Effector memory CD8-positive, alpha-beta T cell (primary cell): Measurements from ENCODE around the gene DYNLT4.
"Not testable (repeated sequence)": the region's sequence is repeated elsewhere in the genome, so short reads cannot be mapped to it uniquely, and the experiment has no call there.

Experiments used
- ATAC-seq: fragments of 150-1000 bp; cut with Tn5 transposase; replicated peaks from 2 replicates; pipeline ENCODE4 v1.10.0; 2021; ENCODE audit warnings: mild to moderate bottlenecking, moderate library complexity
- DNase-seq, 3 experiments: peaks; one replicate each; pipeline ENCODE4 v3.0.0; 2021
- H3K27ac Mint-ChIP-seq, 2 donors: one replicate each; pipeline ENCODE4 v1.8.0; 2022; ENCODE audit warnings: mild to moderate bottlenecking in 2 of 2, mixed read lengths in 2 of 2, moderate library complexity in 2 of 2
- H3K27me3 Mint-ChIP-seq, 2 donors: one replicate each; pipeline ENCODE4 v1.8.0; 2022; ENCODE audit warnings: mixed read lengths in 2 of 2
- H3K36me3 Mint-ChIP-seq: one replicate; pipeline ENCODE4 v1.8.0; 2022; ENCODE audit warnings: mild to moderate bottlenecking, moderate library complexity, mixed read lengths; ENCODE audit not compliant: insufficient read depth
- H3K4me1 Mint-ChIP-seq, 2 donors: one replicate each; pipeline ENCODE4 v1.8.0; 2022; ENCODE audit warnings: low read depth in 2 of 2, mixed read lengths in 2 of 2
- H3K4me3 Mint-ChIP-seq, 2 donors: one replicate each; pipeline ENCODE4 v1.8.0; 2022; ENCODE audit warnings: mild to moderate bottlenecking in 2 of 2, mixed read lengths in 2 of 2, moderate library complexity in 2 of 2
- H3K9me3 Mint-ChIP-seq, 2 donors: one replicate each; pipeline ENCODE4 v1.8.0; 2022; ENCODE audit warnings: mixed read lengths in 2 of 2

DYNLT4 gene

DNA sequence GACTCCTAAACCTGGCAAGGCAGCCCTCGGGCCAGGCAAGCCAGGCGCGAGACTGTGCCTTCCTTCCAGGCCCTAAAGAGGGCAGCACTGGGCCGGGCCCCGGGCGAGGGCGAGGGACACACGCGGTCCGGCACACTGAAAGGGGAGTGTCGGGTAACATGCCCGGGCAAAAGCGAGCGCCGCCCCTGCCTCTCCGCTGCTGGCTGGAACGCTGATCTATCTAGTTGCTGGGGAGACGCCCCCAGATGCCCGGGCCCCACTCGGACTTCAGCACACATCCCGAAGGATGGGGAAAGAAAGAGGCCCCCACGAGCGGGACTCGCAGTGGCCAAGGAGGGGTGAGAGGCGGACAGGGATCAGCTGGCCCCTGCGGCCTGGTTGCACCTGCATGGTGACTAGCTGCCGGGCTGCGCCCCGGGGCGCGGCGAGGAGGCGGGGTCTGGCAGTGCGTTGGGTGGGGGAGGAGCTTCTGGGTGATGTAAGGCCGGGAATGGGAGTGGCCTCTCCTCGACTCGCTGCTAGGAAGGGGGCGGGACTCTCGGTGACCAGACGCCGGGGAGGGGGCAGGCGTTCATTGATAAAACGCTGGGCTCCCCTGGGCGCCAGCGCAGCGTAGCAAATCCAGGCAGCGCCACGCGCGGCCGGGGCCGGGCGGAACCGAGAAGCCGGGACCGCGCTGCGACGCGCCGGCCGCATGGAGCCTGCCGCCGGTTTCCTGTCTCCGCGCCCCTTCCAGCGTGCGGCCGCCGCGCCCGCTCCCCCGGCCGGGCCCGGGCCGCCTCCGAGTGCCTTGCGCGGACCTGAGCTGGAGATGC lies 7.2 kb downstream of the DYNLT4 start, which contains the start of gene PLK3:
PLK3 (plus strand) TSS at position 608 of the 815 bp plus-strand sequence; CDS start at position 695, 87 bp downstream.
- no peaks in the 10 kb centered on the region for H3K27me3 Mint-ChIP-seq
- peak; percentile 96 to 97 (median 97) for DNase-seq
- H3K4me3 Mint-ChIP-seq: peak within 1 kb of the TSS; percentile 97 to 98
- peak; percentile 78 for ATAC-seq
- peaks cover 22 to 26% of the 10 kb centered on the region in 2 donors for H3K4me1 Mint-ChIP-seq
- peak within 1 kb of the TSS; percentile 99 to 100 for H3K27ac Mint-ChIP-seq
- no peaks in the 10 kb centered on the region for H3K9me3 Mint-ChIP-seq
- peaks cover 56% of the 10 kb centered on the region for H3K36me3 Mint-ChIP-seq

DNA sequence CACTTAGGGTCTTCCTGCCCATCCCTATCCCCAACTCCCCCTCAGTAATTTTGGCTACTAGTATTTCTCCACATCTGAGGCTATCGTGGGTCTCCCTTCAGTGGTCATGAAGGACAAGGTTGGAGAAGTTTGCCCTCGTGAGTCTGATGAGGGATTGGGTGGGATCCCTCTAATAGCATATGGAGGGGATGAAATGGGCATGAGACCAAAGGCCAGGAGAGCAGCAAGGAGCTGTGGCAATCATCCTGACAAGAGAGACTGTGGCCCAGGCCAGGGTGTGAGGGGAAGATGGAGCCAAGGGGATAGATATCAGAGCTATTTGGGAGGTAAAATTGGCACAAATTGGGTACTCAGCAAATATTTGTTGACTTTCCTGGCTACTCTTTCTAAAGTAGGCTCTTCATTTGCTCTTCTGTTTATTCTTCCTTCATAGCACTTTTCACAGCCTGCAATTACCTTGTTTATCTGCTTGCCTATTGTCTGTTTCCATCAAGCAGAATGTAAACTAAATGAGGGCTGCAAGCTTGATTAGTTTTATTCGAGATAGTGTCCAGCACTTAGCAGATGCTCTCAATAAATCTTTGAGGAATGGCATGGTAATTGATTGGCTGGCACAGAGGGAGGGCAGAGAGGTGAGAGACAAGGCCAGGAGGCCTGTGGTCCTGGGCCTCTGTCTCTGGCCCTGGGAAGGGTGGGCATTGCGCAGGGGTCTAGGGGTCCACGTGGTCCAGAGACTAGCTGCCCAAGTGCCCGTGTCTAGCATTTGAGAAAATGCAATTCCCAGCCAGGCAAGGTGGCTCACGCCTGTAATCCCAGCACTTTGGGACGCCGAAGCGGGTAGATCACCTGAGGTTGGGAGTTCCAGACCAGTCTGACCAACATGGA lies 8.4 kb downstream of the DYNLT4 start:
- H3K4me1 Mint-ChIP-seq: peaks cover 22 to 23% of the 10 kb centered on the region in 2 donors

GRCh38 chr1:44797886-44798285 lies 9.3 kb downstream of the DYNLT4 start:
- peaks cover 35% of the 10 kb centered on the region for H3K36me3 Mint-ChIP-seq
- not testable (repeated sequence) for H3K9me3 Mint-ChIP-seq, H3K27me3 Mint-ChIP-seq, H3K4me3 Mint-ChIP-seq, DNase-seq, ATAC-seq
- peaks cover 18 to 19% of the 10 kb centered on the region in 2 donors for H3K4me1 Mint-ChIP-seq
- peak overlapping the region; percentile 26 to 28 for H3K27ac Mint-ChIP-seq

More for the DNA sequence above, 8.4 kb downstream of the DYNLT4 start:
- peak overlapping the region; percentile 97 to 98 for H3K4me3 Mint-ChIP-seq
- DNase-seq: no peak
- ATAC-seq: no peak
- no peaks in the 10 kb centered on the region for H3K9me3 Mint-ChIP-seq
- H3K27ac Mint-ChIP-seq: peak overlapping the region; percentile 99 to 100
- H3K36me3 Mint-ChIP-seq: peaks cover 44% of the 10 kb centered on the region
- H3K27me3 Mint-ChIP-seq: no peaks in the 10 kb centered on the region

DNA sequence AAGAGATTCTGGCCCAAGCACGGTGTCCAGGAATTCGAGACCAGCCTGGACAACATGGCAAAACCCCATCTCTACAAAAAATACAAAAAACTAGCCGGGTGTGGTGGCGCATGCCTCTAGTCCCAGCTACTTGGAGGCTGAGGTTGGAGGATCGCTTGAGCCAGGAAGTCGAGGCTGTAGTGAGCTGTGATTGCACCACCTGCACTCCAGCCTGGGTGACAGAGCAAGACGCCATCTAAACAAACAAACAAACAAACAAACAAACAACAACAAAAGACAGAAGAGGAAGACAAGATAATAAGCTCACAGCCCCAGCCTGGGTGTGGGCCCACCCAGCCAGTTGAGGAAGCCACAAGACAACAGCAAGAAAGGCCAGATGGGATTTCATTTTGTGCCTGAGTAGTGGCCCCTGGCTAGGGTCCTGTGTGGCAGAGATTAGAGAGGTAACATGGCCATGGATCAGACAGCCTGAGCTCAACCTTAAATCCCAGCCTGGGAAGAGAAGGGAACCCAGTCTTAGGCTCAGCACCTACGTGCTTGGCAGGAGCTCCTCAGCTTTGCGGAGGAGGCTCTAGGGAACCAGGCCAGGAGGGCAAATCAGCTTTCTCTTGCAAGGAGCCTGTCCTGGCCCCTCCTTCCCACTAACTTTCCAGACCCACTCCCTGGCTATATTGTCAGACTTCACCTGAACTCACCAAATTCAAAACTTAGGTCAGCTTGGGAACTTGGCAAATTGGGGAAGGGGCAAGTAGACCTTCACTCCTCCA lies 14.2 kb downstream of the DYNLT4 start:
- Mint-ChIP-seq H3K27me3 (no peaks in the 10 kb centered on the region), H3K27ac (peak overlapping the region in 1 of 2 donors; percentile 63), H3K9me3 (no peaks in the 10 kb centered on the region), H3K4me3 (no peak overlapping the region), H3K4me1 (peaks cover 0 to 3% of the 10 kb centered on the region in 2 donors), H3K36me3 (no peaks in the 10 kb centered on the region)
- DNase-seq: no peak
- no peak for ATAC-seq

DNA sequence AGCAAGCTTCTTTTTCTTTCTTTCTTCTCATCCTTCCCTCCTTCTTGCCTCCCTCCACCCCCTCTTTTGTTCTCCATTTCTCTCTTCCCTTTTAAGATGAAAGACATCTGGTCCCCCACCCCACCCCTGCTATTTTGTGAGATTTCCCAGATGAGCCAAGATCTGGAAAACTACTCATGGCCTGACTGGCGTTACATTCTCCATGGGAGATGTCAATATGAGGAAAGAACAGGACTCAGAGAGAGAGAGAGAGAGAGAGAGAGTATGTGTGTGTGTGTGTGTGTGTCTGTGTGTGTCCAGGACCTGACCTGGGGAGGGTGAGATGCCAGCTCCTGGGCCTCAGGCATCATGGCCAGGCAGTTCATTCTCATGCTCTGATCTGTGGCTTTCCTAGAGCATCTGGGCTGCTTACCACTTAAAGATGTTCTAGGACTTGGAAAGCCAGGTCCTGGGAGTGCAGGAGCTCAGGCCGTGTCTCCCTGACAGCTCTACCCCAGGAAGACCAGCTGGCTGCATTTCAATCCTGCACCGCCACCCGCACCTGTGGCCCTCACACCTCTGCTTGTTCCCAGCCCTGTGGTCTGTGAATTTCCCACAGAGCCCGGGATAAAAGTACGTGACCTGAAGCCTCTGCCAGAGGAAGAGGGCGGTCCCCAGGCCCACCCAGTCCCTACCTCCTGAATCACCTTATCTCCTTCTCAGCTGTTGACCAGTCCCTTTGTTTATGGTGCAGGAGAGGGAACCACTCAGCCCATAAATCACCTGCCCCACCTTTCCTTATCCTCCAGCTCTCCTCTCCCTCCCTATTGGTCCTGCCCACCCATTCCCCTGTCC lies 16.0 kb downstream of the DYNLT4 start:
- H3K27ac Mint-ChIP-seq: peak overlapping the region; percentile 28 to 65
- peaks cover 2% of the 10 kb centered on the region for H3K36me3 Mint-ChIP-seq
- no peak overlapping the region for H3K4me3 Mint-ChIP-seq
- H3K9me3 Mint-ChIP-seq: no peaks in the 10 kb centered on the region
- H3K4me1 Mint-ChIP-seq: peaks cover 4 to 7% of the 10 kb centered on the region in 2 donors
- DNase-seq: no peak
- no peaks in the 10 kb centered on the region for H3K27me3 Mint-ChIP-seq
- no peak for ATAC-seq

- Mint-ChIP-seq H3K4me1 (peaks cover 21 to 25% of the 10 kb centered on the region in 2 donors), H3K9me3 (no peaks in the 10 kb centered on the region), H3K36me3 (peaks cover 8% of the 10 kb centered on the region), H3K4me3 (no peak within 1 kb of the TSS), H3K27me3 (no peaks in the 10 kb centered on the region), H3K27ac (peak within 1 kb of the TSS in 1 of 2 donors; percentile 86)
- no peak for DNase-seq
- ATAC-seq: no peak
These were observed 18.9 kb downstream of the DYNLT4 start, which contains the start of gene BEST4 for GRCh38 chr1:44788120-44788860. TSS of gene BEST4 (minus strand) at chr1:44788170. CDS start at chr1:44787705, 465 bp downstream.

DNA sequence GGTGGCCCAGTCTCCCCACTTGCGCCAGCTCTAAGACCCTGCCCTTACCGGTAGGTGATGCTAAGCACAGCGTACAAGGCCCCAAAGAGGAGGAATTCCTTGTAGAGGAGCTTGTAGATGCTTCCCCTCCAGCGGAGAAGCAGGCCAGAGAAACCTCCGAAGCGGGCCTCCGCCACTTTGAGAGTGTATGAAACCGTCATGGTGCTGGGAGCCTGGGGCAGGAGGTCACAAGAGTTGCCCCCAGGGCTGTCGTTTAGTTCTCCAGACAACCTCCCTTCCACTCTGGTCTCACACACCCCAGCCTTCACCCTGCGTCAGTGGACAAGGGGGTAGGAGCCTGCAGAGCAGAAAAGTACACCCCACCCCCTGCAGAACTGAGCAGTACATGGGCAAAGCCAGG lies 19.6 kb downstream of the DYNLT4 start:
- Mint-ChIP-seq H3K4me3 (no peak overlapping the region), H3K9me3 (no peaks in the 10 kb centered on the region), H3K27me3 (no peaks in the 10 kb centered on the region), H3K36me3 (peaks cover 8% of the 10 kb centered on the region), H3K27ac (no peak overlapping the region), H3K4me1 (peaks cover 23 to 25% of the 10 kb centered on the region in 2 donors)
- DNase-seq: no peak
- no peak for ATAC-seq

DNA sequence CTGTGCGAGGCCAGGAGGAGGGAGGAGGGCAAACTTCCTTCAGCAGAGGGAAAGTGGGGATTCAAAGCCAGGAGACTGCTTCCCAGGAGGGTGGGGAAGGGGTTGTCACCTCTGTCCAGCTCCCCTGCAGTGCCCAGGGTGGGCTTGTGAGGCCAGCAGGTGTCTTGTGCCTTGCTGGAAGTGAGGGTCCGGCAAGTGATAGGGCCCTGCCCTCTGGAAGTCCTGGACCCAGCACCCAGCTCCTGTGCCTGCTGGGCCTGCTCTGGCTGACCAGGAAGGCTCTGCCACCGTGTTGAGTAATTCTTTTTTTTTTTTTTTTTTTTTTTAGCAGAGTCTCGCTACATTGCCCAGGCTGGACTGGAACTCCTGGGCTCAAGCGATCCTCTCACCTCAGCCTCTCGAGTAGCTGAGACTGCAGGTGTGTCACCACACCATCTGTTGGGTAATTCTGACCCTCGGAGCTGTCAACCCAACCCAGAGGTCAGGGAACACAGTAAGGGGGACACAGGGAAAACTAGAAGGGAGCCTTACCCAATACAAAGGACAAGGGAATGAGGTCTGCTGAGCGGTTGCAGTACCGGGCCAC lies 20.2 kb downstream of the DYNLT4 start:
- H3K4me3 Mint-ChIP-seq: peak overlapping the region; percentile 74 to 75
- no peak for DNase-seq
- H3K36me3 Mint-ChIP-seq: peaks cover 8% of the 10 kb centered on the region
- H3K9me3 Mint-ChIP-seq: no peaks in the 10 kb centered on the region
- ATAC-seq: no peak
- H3K27ac Mint-ChIP-seq: peak overlapping the region; percentile 77 to 86
- H3K27me3 Mint-ChIP-seq: no peaks in the 10 kb centered on the region
- peaks cover 23 to 25% of the 10 kb centered on the region in 2 donors for H3K4me1 Mint-ChIP-seq

DNA sequence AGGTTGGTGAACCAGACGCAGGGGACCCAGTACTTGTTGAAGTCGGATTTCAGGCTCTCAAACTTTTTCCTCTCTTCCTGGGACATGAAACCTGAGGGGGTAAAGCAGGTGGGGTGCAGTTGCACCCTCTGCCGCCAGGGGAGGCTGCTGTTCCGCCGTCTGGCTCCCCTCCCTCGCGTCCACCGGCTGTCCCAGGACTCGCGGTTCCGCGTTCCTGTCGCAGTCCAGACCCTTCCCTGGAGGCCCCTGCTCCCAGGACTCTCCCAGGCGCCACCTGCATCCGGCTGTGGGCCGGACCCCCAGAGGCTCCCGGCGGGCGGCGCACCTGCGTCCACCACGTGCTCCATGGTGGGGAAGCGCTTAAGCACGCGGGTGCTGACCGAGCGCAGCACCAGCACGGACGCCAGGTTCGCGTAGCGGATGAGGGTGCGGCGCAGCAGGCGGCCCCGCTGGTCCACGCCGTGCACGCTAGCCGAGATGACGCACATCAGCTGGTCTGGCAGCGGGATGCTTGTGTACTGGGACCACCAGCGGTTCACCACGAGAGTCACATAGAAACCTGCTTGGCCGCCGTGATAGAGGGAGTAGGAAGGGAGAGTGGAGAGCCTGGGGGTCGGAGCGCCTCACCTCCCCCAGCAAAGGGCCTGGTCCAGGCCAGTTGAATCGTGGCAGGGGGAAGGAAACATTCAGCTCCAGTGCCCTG lies 20.9 kb downstream of the DYNLT4 start:
- Mint-ChIP-seq H3K27ac (peak overlapping the region; percentile 77 to 86), H3K4me3 (peak overlapping the region; percentile 74 to 75), H3K4me1 (peaks cover 23 to 25% of the 10 kb centered on the region in 2 donors), H3K36me3 (peaks cover 12% of the 10 kb centered on the region), H3K9me3 (no peaks in the 10 kb centered on the region), H3K27me3 (no peaks in the 10 kb centered on the region)
- DNase-seq (peak; percentile 75 to 83 (median 79)), ATAC-seq (peak; percentile 77)

DNA sequence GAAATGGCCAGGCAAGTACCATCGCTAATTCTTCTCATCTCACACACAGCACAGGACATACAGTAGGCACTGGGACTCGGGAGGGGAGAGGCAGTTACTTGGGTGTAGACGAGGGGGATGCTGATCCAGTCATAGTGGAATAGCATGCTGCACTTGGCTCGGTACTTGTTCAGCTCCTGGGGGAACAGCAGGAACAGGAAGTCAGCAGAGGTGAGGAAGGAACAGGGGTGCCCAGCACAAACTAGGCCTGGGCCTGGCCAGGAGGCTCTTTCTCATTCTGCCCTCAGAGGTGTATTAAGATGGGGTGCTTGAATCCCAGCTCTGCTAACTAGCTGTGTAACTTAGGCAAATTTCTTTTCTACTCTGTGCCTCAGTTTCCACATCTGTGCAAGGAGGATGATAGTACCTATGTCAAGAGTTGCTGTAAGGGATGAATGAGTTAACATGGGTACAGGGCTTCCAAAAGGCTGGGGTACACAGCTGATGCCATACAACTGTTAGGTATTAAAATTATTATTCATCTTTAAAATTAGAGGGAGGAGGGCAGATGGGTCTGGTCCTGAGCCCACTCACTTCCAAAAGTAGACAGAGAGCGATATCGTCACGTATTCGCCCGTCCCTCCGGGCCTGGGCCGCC lies 21.5 kb downstream of the DYNLT4 start:
- Mint-ChIP-seq H3K27ac (peak overlapping the region; percentile 77 to 86), H3K4me3 (peak overlapping the region; percentile 74 to 75), H3K4me1 (peaks cover 25% of the 10 kb centered on the region in 2 donors), H3K27me3 (no peaks in the 10 kb centered on the region), H3K36me3 (peaks cover 18% of the 10 kb centered on the region), H3K9me3 (no peaks in the 10 kb centered on the region)
- ATAC-seq: no peak
- DNase-seq: no peak

DNA sequence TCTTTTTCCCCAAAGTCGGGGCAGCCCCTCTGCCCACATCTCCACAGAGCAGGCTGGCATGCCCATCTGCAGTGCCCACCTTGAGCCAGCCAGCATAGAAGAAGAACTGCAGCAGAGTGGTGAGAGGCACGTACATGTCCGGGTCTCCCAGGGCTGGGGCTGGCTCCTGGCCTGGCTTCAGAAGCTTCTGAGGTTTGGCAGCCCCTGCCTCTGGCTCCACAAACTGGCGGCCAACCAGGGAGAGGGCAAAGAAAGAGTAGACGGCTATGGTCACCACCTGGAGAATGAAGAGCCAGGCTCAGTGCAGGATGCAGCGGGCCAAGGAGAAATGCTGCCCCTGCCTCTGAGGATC lies 22.1 kb downstream of the DYNLT4 start:
- Mint-ChIP-seq H3K4me1 (peaks cover 25% of the 10 kb centered on the region in 2 donors), H3K27ac (peak overlapping the region; percentile 39 to 77), H3K27me3 (no peaks in the 10 kb centered on the region), H3K36me3 (peaks cover 24% of the 10 kb centered on the region), H3K4me3 (peak overlapping the region; percentile 74 to 75), H3K9me3 (no peaks in the 10 kb centered on the region)
- DNase-seq (no peak), ATAC-seq (no peak)
